Activated B cell treated with CpG ODN at 0.5 μM for 24 hours (primary cell): ENCODE results near the gene SHISAL1. TPM values are rescaled to one million over a fixed set of nuclear protein-coding genes. Genes with fewer than 3 reads are reported as not detected.

Experiments used
- ATAC-seq: fragments of 200-7000 bp; cut with Tn5 transposase; one replicate; pipeline ENCODE4 v1.10.0; 2021; ENCODE audit warnings: low read depth, mild to moderate bottlenecking, moderate library complexity
- CTCF ChIA-PET: fragments of 350-600 bp; sonication (Branson Sonifier 250); formaldehyde crosslinking; loops from one replicate; lab custom pipeline; 2021; ENCODE audit warnings: antibody characterized with exemption; lab: Charles Lee
- POLR2A ChIA-PET: fragments of 350-600 bp; sonication (Branson Sonifier 250); formaldehyde crosslinking; loops from one replicate; lab custom pipeline; 2021; ENCODE audit warnings: antibody characterized with exemption; lab: Charles Lee
- DNase-seq: peaks from one replicate; pipeline ENCODE4 v3.0.0; 2022
- H3K27ac Mint-ChIP-seq: one replicate; pipeline ENCODE4 v1.8.0; 2020; ENCODE audit warnings: mixed read lengths
- H3K27me3 Mint-ChIP-seq: one replicate; pipeline ENCODE4 v1.8.0; 2021; ENCODE audit warnings: mixed read lengths
- H3K36me3 Mint-ChIP-seq: one replicate; pipeline ENCODE4 v1.8.0; 2021; ENCODE audit warnings: low read depth, mixed read lengths
- H3K4me1 Mint-ChIP-seq: one replicate; pipeline ENCODE4 v1.8.0; 2021; ENCODE audit warnings: mixed read lengths
- H3K4me3 Mint-ChIP-seq: one replicate; pipeline ENCODE4 v1.8.0; 2020; ENCODE audit warnings: mild to moderate bottlenecking, mixed read lengths
- H3K9me3 Mint-ChIP-seq: one replicate; pipeline ENCODE4 v1.8.0; 2020; ENCODE audit warnings: mixed read lengths
- CTCF ChIP-seq: fragments of 200-600 bp; IDR thresholded peaks from one replicate; pipeline ENCODE4 v1.8.0; 2022; ENCODE audit warnings: antibody characterized with exemption, mild to moderate bottlenecking
- intact Hi-C: fragments of 100-400 bp; cut with micrococcal nuclease; formaldehyde crosslinking; loops from one replicate; pipeline ENCODE4 v1.15.1; 2024
- total RNA-seq: library from RNA; stranded (reverse); gene quantifications from 2 replicates; pipeline ENCODE4 v1.2.3, GENCODE V29; 2022

SHISAL1 gene
- total RNA-seq, 1 donor from 2014 or later, result not detected

DNA sequence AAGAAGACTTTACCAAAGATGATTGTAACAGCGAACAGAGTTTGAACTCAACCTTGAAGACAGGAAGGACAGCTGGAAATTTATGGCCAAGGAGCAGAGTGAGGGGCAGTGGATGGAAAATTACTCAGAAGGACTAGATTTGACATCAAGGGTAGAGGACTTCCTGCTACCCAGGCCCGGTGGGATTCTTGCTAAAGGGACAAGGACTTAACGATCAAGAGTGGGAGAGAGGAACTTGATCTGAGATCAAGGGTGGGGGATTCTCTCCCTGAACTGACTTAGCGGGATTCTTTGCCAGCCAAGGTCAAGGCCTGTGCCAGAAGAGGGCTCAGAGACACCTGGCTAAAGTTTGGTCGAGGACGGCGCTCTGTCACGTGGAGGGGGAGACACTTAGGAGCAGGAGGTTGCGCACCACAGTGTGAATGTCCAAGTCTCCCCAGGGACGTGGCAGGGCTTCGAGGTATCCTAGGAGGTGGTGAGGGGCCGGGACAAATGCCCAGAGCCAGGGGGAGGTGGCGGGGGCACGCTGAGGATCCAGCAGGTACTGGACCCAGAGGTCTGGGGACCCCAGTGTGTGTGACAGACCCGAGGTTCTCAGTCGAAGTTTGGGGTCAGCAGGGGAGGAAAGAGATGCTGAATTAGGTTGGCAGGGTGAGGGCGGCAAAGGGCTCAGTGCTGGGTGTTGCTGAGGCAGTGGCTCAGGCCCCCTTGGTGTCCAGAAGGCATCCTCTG is 46.1 kb upstream of the SHISAL1 start:
- H3K9me3 Mint-ChIP-seq, result no peaks in the 10 kb centered on the region

DNA sequence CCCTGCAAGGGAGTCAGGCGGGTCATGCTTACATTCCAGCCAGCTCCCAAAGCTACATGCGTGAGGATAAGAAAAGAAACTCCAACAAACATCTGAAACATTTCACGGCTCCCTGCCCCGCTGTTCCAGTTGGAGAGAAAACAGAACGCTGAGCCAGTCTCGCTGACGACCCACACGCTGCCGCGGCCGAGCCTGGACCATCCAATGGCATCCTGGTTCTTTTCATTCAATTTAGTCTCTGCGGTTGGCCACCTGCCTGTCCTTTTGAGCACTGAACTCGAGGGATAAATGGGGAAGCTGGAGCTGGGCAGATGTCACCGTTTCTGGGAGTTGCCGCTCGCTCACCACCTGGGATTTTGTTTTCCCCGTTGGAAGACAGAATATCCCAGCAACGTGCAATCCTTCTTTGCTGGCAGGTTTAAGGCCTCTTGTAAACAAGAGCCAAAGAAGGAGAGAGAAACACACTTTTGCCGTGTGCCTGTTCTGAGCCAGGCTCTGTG is 45.3 kb upstream of the SHISAL1 start:
- H3K27me3 Mint-ChIP-seq, result peaks cover 28% of the 10 kb centered on the region
- H3K4me3 Mint-ChIP-seq, result no peak overlapping the region
- ChIA-PET POLR2A (no interaction called here), CTCF (no interaction called here)
- intact Hi-C loops, result no loop called here
- DNase-seq, result no peak
- H3K9me3 Mint-ChIP-seq, result no peaks in the 10 kb centered on the region
- no peaks in the 10 kb centered on the region for H3K36me3 Mint-ChIP-seq
- no peaks in the 10 kb centered on the region for H3K4me1 Mint-ChIP-seq
- no peak for ATAC-seq
- no peak overlapping the region for H3K27ac Mint-ChIP-seq
- TF ChIP-seq CTCF, result no peak

More for the DNA sequence above, 46.1 kb upstream of the SHISAL1 start:
- intact Hi-C loops, result no loop called here
- Mint-ChIP-seq H3K4me1 (no peaks in the 10 kb centered on the region), H3K36me3 (no peaks in the 10 kb centered on the region), H3K27me3 (peaks cover 25% of the 10 kb centered on the region), H3K27ac (no peak overlapping the region), H3K4me3 (no peak overlapping the region)
- CTCF ChIA-PET, result no interaction called here
- no peak for TF ChIP-seq CTCF
- no peak for ATAC-seq
- no peak for DNase-seq
- POLR2A ChIA-PET, result no interaction called here

DNA sequence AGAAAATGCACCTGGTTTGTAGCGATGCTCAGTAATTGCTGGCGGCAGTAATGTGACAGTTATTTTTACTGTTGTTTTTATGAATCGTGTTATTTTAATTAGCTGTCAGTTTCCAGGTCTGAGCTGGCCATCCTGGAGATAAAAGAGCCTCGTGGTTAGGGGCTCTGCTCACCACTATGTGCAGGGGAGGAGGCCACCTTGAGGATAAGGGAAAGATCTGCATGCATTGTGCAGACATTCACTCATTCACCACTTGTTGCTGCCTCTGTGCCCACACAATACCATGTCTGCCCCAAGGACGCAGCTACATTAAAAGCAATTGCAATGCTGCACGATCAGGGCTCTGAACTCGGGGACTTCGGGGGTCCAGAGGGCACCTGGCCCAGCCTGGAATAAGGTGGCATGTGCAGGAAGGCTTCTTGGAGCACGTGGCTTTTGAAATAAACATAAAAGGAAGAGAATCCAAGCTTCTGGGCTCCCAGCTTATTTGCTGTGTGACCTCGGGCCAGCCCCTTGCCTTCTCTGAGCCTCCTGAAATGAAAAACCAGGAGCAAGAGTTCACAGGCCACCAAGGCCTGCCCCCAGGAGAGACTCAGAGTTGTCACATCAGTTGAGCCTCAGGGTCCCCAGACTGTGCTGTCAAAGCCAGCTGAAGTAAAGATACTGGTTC is 44.7 kb upstream of the SHISAL1 start:
- H3K27ac Mint-ChIP-seq, result no peak overlapping the region
- no peak for ATAC-seq
- TF ChIP-seq CTCF, result no peak
- H3K4me3 Mint-ChIP-seq, result no peak overlapping the region
- H3K4me1 Mint-ChIP-seq, result no peaks in the 10 kb centered on the region
- intact Hi-C loops, result no loop called here
- POLR2A ChIA-PET, result no interaction called here
- CTCF ChIA-PET, result no interaction called here
- no peak for DNase-seq
- no peaks in the 10 kb centered on the region for H3K36me3 Mint-ChIP-seq
- H3K9me3 Mint-ChIP-seq, result no peaks in the 10 kb centered on the region
- H3K27me3 Mint-ChIP-seq, result peaks cover 33% of the 10 kb centered on the region

DNA sequence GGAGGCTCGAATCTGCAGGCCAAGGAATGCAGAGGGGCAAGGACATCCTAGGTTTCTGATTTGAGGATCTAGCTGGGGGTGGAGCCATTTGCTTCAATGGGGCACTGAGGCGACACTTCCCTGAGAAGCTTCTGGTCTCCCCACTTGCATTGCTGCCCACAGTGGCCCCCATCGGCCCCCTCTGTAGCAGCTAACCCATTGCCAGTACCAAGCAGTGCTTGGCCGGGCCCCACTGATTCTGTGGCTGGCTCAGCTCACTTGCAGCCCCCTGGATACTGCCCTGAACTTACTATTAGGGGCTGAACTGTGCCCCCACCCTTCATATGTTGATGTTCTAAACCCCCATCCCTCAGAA is 42.9 kb upstream of the SHISAL1 start:
- DNase-seq, result no peak
- no peak for TF ChIP-seq CTCF
- no peak for ATAC-seq
- no peaks in the 10 kb centered on the region for H3K4me1 Mint-ChIP-seq
- H3K27ac Mint-ChIP-seq, result no peak overlapping the region
- no peak overlapping the region for H3K4me3 Mint-ChIP-seq
- POLR2A ChIA-PET, result no interaction called here
- peaks cover 39% of the 10 kb centered on the region for H3K27me3 Mint-ChIP-seq
- CTCF ChIA-PET, result no interaction called here
- no peaks in the 10 kb centered on the region for H3K36me3 Mint-ChIP-seq
- H3K9me3 Mint-ChIP-seq, result no peaks in the 10 kb centered on the region
- intact Hi-C loops, result no loop called here

GRCh38 chr22:44354288-44354687 is 41.5 kb upstream of the SHISAL1 start:
- CTCF ChIA-PET, result no interaction called here
- POLR2A ChIA-PET, result no interaction called here
- Mint-ChIP-seq H3K9me3 (no peaks in the 10 kb centered on the region), H3K27me3 (peaks cover 39% of the 10 kb centered on the region), H3K27ac (no peak overlapping the region), H3K4me1 (no peaks in the 10 kb centered on the region), H3K4me3 (no peak overlapping the region), H3K36me3 (no peaks in the 10 kb centered on the region)
- TF ChIP-seq CTCF, result no peak
- DNase-seq (no peak), ATAC-seq (no peak)
- intact Hi-C loops, result no loop called here
